CD1c-positive myeloid dendritic cell (primary cell): ENCODE results near the gene NEUROD6.

Source experiments
- DNase-seq: peaks from one replicate; pipeline ENCODE4 v3.0.0-alpha.2; 2016; ENCODE audit errors: extremely low spot score

The NEUROD6 gene

DNA sequence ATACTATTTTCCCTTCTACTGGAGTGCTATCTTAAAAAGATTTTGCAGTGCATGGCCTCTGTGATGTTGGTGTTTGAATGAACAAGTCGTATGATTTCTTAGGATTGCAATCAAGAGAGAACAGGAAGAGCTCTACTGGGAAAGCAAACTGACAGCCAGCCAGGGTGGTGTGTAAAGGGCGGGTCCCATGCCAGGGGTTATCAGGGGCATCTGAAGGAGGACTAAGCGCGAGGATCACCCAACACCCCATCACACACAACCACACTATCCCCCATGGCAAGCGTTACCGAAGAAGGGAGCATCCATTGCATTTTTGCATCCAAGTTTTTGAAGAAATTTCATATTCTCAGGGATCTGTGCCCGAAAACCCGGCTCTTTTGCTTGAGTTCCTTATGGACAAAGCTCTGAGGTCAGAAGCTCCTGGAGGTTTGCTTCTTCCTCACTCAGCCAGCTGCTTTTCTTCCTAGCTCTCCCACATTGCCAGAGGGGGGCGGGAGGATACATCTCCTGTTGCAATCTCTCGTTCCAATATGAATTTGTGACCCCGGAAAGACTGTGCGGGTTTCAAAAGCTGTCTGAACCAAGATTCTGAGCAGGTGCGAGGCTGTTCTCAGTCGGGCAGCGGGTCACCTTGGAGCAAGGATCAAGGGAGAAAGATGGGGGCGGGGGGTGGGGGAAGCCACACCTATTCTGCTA, 5.2 kb downstream of the NEUROD6 start:
- no peak for DNase-seq

GRCh38 chr7:31333291-31333690, 7.2 kb downstream of the NEUROD6 start:
- no peak for DNase-seq

DNA sequence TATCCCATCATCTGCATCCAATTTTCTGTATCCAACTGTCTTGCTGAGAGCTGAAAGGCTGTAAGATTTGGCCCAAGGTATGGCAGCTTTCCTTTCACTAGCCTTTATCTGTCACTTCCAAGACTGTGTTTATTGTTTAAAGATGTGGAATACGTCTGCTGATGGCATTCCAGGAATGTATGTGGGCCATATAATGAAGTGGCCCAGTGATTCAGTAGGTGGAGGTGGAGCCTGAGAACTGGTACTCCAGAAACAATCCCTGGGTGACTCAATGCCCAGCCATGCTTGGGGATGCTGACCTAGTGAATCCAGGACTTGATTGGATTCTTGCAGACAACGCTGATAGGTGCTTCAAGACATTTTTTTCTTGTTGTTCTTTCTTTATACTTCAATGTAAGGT, 13.5 kb downstream of the NEUROD6 start:
- DNase-seq, result no peak

DNA sequence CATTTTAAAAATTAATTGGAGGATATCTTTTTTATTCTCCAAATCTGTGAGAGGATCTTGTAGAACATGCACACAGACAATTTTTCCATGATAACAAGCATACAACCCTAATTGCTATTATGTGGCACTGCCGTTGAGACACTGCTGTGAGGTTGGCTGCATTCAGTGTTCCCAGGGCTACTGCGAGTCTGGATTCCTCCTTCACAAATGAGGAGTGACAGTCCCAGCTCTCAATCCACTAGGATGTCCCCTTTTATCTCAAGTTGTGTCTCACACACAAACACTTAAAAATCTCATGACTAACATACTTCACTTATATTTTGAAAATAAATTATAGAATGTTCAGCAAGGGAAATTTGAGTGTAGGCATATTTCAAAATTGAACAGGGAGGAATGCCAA, 14.1 kb downstream of the NEUROD6 start:
- no peak for DNase-seq

DNA sequence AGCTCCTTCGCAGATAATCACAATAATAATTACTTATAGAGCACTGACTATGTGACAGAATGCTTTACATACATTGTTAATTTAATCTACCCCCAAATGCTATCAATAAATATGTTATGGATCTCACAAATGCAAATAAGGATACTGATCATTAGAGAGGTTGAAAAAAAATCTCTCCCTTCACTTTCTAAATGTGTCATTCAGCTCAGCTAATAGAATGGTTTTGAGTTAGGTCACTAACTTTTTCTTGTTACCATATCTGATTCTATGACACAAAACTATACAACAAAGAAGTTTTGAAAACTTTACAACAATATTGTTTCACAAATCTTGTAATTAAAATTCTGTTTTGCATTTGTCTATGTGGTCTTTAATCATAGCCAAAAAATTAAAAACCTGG, 17.4 kb downstream of the NEUROD6 start:
- DNase-seq, result no peak

- no peak for DNase-seq
Measured at GRCh38 chr7:31320675-31321074, 19.9 kb downstream of the NEUROD6 start.

- DNase-seq, result no peak
Measured at GRCh38 chr7:31318313-31318712, 22.2 kb downstream of the NEUROD6 start.

DNA sequence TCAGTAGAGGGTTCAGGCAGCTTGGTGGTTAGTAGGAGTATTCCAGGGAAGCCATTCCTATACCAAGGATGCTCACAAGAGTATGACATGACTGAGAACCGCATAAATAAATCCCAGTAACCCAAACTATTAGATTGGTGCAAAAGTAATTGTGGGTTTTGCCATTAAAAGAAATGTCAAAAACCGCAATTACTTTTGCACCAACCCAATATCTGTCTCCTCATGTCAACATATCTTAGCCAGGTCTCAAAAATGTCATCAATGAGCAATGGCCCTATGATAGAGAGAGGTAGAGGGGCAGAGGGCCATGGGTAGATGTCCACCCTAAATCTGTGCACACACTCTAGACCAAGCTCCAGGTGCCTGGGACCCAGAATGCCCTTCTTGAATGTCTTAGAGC, 23.6 kb downstream of the NEUROD6 start:
- no peak for DNase-seq

DNA sequence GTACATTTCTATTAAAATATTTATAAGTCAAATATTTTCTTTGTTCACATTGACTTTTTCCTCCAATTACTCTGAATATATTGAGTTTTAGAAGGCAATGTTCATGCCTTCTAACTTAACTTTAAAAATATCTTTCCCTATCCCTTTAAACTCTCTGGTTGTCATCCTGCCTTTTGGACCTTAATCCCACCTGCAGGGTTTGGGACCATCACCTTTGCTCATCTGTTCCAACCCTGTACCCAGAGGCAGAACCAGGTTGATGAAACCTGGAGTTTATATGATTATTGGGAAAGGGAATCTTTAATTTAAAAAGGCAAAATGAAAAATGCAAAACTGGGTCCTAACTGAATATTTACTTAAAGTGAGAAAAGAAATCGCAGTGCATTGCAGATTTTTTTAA, 24.8 kb downstream of the NEUROD6 start:
- no peak for DNase-seq

GRCh38 chr7:31314781-31315180, 25.7 kb downstream of the NEUROD6 start:
- no peak for DNase-seq

DNA sequence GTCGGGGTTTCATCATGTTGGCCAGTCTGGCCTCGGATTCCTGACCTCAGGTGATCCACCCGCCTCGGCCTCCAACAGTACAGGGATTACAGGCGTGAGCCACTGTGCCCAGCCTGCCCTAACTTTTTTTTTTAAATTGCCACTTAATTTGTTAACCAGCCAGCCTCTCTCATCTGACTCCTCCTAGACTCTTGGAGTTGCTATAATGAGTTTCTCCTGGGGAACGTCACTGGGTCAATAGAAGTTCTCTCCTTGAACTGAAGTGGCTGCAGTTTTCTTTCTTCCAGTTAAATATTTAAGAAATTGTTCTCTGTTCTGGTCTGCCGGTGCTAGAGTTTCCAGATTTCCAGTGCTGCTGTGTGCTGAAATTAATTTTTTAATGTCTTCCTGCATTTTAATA, 27.6 kb downstream of the NEUROD6 start:
- no peak for DNase-seq

DNA sequence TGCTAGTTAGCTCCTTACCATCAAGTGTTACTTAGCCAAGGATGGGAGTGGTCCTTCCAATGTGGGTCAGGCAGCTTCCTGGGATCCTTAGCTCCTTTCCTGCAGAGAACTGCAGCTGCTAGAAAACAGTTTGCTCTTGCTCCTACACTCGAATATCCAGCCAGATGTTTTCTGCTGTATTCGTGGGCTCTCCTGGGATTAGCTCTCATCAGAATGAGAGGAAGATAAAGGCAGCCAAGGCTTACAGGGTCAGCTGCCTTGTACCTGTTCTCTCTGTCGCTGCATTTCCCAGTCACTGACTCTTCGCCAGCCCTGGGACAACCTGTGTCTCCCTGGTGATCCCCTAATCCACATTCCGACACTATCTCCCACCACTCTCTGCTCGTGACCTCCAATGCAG, 29.0 kb downstream of the NEUROD6 start:
- no peak for DNase-seq

DNA sequence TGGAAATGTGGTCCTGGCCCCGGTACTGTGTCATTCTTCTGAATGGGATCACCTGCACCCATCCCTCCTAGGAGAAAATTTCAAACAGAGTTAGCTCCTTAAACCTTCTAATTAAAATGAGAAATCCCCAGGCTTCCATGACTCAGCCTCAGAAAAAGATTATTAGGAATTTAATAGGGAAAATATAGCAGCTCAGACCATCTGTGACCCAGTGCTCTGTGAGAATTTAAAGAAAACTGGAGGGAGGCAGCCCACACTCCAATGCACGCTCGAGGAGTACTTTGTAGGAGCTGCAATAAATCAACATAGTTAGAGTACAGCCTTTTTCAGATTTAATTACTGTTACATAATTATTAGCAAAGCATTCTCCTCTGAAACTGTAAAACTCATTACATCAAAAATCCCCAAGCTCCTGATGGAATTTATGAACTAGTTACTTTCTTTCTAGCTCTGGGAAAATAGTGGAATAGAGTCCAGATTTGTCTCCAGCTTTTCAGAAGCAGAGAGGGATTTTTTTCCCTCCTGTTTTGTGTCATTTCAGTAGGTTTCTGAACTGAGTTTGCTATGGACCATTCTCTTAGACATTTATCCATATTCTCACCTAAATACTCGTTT, 30.1 kb downstream of the NEUROD6 start:
- DNase-seq, result no peak

DNA sequence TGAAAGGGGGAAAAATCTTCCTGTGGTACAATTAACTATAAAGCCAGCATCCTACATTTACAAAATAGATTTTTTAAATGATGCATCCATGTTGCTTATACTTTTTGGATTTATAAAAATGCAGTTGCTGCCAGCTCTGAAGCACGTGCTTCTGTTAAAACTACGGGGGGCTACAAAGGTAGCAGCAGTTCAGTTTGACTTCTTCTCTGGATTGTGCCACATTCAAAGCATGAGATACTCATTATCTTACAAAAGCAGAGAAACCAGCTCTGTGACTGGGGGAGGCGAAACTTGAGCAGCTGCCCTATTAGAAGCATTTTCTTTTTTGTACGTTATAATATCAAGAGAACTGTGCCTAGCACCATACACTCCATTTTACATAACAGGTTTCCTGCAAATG, 31.1 kb downstream of the NEUROD6 start:
- no peak for DNase-seq

DNA sequence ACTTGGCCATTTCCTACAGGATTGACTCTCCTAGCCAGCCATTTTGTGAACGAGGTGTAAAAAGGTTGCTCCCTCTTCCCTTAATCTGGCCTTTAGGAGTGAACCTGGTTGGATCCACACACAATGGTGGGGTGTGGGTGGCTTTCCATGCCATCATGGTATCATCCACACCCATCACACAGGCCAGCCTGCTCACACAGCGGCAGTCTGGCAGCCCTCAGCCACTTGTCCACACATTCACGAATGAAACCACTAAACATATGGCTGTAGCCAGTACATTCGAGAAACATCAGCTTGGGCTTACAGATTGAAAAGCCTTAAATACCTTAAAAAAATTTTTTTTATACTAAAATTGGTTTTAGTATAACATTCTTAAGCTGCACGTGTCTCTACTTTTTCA, 31.9 kb downstream of the NEUROD6 start:
- DNase-seq, result no peak

DNA sequence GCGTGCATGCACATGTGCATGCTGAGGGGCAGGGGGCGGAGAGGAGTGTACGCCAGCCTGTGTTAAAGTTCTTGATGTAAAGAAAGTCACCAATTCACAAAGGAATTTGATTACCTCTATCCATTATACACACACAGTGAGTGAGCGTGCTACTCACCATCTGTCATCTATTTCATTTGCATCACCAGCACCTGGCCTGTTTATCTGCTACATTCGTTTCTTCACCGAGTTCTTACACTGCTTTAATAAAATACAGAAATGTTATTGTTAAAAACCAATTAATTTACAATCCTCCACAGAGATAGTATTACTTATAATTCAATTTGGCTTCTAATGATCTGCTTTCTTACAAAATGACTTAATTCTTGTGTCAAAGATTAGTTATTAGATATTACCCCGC, 32.6 kb downstream of the NEUROD6 start:
- DNase-seq, result no peak

GRCh38 chr7:31305260-31305659, 35.3 kb downstream of the NEUROD6 start:
- DNase-seq, result no peak

DNA sequence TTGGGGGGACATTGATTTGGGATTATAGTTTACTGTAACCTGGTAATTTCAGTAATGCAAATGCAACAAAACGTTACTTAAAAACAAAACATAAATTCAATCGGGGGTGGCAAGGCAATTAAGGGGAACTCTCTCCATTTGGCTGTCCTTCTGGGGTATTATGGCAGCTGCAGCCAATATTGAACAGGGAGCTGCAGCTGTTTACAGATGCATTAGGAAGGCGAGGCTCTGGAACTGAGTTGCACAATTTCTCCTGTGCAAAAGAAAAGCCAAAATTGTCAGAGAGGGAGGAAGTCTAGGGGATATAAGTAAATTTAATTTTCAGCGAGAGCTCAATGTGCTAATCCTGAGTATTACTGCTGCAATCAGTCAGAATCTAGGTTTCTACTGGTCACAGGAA, 36.1 kb downstream of the NEUROD6 start:
- DNase-seq, result no peak

GRCh38 chr7:31302356-31302755, 38.2 kb downstream of the NEUROD6 start:
- no peak for DNase-seq

DNA sequence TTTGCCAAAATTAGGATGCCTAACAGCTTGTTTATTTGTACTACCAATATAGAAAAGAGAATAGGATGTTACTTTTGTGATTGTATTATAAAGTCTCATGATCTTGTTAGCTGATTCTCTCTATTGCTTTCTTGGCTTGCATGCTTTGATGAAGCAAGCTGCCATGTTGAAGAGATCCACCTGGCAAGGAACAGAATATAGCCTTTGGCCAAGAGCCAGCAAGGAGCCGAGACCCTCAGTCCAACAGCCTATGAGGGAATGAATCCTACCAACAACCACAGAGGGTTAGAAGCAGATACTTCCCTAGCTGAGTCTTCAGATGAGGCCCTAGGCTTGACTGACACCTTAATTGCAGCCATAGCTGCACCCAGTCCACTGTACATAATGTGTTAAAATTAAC, 41.2 kb downstream of the NEUROD6 start:
- no peak for DNase-seq

DNA sequence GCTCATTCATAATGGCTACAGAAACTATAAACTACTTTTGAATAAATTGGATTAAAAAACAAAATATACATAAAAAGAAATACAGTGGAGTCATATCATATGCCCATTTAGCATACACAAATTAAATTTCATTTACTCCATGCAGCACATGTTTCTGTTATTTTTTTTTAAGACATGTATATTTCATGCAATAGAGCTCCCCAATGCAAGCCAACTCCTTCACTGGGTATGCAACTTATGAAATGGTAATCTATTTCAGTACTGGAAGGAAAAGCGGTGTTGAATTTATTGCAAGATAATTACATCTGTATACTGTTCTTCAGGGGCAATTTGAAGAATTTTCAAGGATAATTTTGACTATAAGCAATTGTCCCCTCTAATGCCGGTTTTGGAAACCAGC, 49.9 kb downstream of the NEUROD6 start:
- no peak for DNase-seq
